GM23338 (cell line): ENCODE measurements around the gene TIMM10B. TPM values are rescaled to one million over a fixed set of nuclear protein-coding genes. Genes with fewer than 3 reads are reported as not detected.
A peak's percentile ranks its signal among the peaks of the same experiment; 100 is the strongest.

Experiments used
- ATAC-seq: fragments of 200-7000 bp; cut with Tn5 transposase; 3 replicates; pipeline ENCODE4 v1.9.1; 2020
- DNase-seq: peaks from one replicate; pipeline ENCODE4 v3.0.0-alpha.2; 2015; ENCODE audit warnings: low spot score
- H2AFZ ChIP-seq: fragments of 200-600 bp; sonication (generic); 2 replicates; pipeline ENCODE4 v1.8.0; 2016; ENCODE audit warnings: antibody characterized with exemption, mild to moderate bottlenecking, moderate library complexity
- H3F3A ChIP-seq: fragments of 200-600 bp; sonication (generic); replicated peaks from 2 replicates; pipeline ENCODE4 v1.8.0; 2017; ENCODE audit warnings: antibody characterized with exemption, mixed run types, low read depth
- H3K27ac ChIP-seq: fragments of 200-600 bp; sonication (generic); 2 replicates; pipeline ENCODE4 v1.6.1; 2016; ENCODE audit warnings: low read depth
- H3K27me3 ChIP-seq: fragments of 200-600 bp; sonication (generic); 2 replicates; pipeline ENCODE4 v1.8.0; 2016; ENCODE audit warnings: mild to moderate bottlenecking, mixed run types, moderate library complexity; ENCODE audit not compliant: insufficient read depth
- H3K36me3 ChIP-seq: fragments of 200-600 bp; sonication (generic); 2 replicates; pipeline ENCODE4 v1.8.0; 2016; ENCODE audit warnings: mild to moderate bottlenecking; ENCODE audit not compliant: insufficient read depth
- H3K4me1 ChIP-seq: fragments of 200-600 bp; sonication (generic); 2 replicates; pipeline ENCODE4 v1.8.0; 2016; ENCODE audit warnings: mild to moderate bottlenecking, moderate library complexity; ENCODE audit not compliant: insufficient read depth
- H3K4me2 ChIP-seq: fragments of 200-600 bp; sonication (generic); 2 replicates; pipeline ENCODE4 v1.7.1; 2017; ENCODE audit warnings: mixed run types
- H3K4me3 ChIP-seq: fragments of 200-600 bp; sonication (generic); 2 replicates; pipeline ENCODE4 v1.6.1; 2016; ENCODE audit warnings: mixed run types
- H3K79me2 ChIP-seq: fragments of 200-600 bp; sonication (generic); replicated peaks from 2 replicates; pipeline ENCODE4 v1.8.0; 2017; ENCODE audit warnings: mild to moderate bottlenecking; ENCODE audit not compliant: insufficient read depth
- H3K9me2 ChIP-seq: fragments of 200-600 bp; sonication (generic); 2 replicates; pipeline ENCODE4 v1.8.0; 2017; ENCODE audit not compliant: insufficient read depth
- H4K20me1 ChIP-seq: fragments of 200-600 bp; sonication (generic); replicated peaks from 2 replicates; pipeline ENCODE4 v1.8.0; 2017; ENCODE audit warnings: mild to moderate bottlenecking; ENCODE audit not compliant: insufficient read depth
- H3K27ac Mint-ChIP-seq: 2 replicates; pipeline ENCODE4 v1.8.0; 2020; ENCODE audit warnings: inconsistent platforms, mild to moderate bottlenecking, moderate library complexity, mixed read lengths
- H3K27me3 Mint-ChIP-seq: 3 replicates; pipeline ENCODE4 v1.8.0; 2022; ENCODE audit warnings: low read depth, mild to moderate bottlenecking, moderate library complexity, mixed read lengths, inconsistent platforms; ENCODE audit not compliant: insufficient read depth, poor library complexity
- H3K36me3 Mint-ChIP-seq: 3 replicates; pipeline ENCODE4 v1.8.0; 2021; ENCODE audit warnings: low read depth, mild to moderate bottlenecking, inconsistent platforms, moderate library complexity, mixed read lengths
- H3K4me1 Mint-ChIP-seq: 3 replicates; pipeline ENCODE4 v1.8.0; 2020; ENCODE audit warnings: mild to moderate bottlenecking, inconsistent platforms, mixed read lengths
- H3K4me3 Mint-ChIP-seq: 3 replicates; pipeline ENCODE4 v1.8.0; 2021; ENCODE audit warnings: moderate library complexity, mild to moderate bottlenecking, inconsistent platforms, mixed read lengths
- H3K9me3 Mint-ChIP-seq: 3 replicates; pipeline ENCODE4 v1.8.0; 2020; ENCODE audit warnings: moderate library complexity, mild to moderate bottlenecking, inconsistent platforms, mixed read lengths
- EZH2 ChIP-seq: fragments of 200-600 bp; sonication (generic); IDR thresholded peaks from one replicate; pipeline ENCODE4 v1.8.0; 2017; ENCODE audit warnings: antibody characterized with exemption, mild to moderate bottlenecking, low read depth; ENCODE audit not compliant: unreplicated experiment
- JUNB ChIP-seq: IDR thresholded peaks from one replicate; pipeline ENCODE4 v1.6.1; 2016; ENCODE audit warnings: antibody characterized with exemption; ENCODE audit not compliant: unreplicated experiment
- POLR2AphosphoS5 ChIP-seq: IDR thresholded peaks from 2 replicates; pipeline ENCODE4 v1.6.1; 2016; ENCODE audit warnings: antibody characterized with exemption, low read depth
- REST ChIP-seq: IDR thresholded peaks from one replicate; pipeline ENCODE4 v1.6.1; 2018; ENCODE audit warnings: antibody characterized with exemption; ENCODE audit not compliant: unreplicated experiment
- STAT1 ChIP-seq: IDR thresholded peaks from one replicate; pipeline ENCODE4 v1.6.1; 2016; ENCODE audit warnings: antibody characterized with exemption; ENCODE audit not compliant: unreplicated experiment
- ZNF114 ChIP-seq: fragments of 250-450 bp; sonication (Bioruptor Pico); IDR thresholded peaks from 2 replicates; pipeline ENCODE4 v1.5.0; 2020; ENCODE audit warnings: mild to moderate bottlenecking, moderate library complexity
- ZNF462 ChIP-seq: fragments of 250-450 bp; sonication (Bioruptor Pico); IDR thresholded peaks from 2 replicates; pipeline ENCODE4 v1.5.0; 2020; ENCODE audit warnings: mild to moderate bottlenecking, moderate library complexity
- polyA plus RNA-seq: library from polyadenylated mRNA; unstranded; fragments of >200 nt; fragmentation: Nextera tagmentation; extraction: Ambion mirVana; gene quantifications from 2 replicates; pipeline ENCODE4 v1.2.1, GENCODE V29; 2016
- total RNA-seq: library from RNA; depleted of rRNA; stranded (reverse); fragments of >200 nt; shearing (Covaris generic); gene quantifications from 2 replicates; pipeline ENCODE4 v1.2.3, GENCODE V29; 2014

Gene TIMM10B
- total and polyA plus RNA-seq, 2 experiments from 2014 or later: 30.8 to 54.2 TPM

GRCh38 chr11:6497069-6497839 is 16.0 kb downstream of the TIMM10B start, which contains the start of gene DNHD1:
DNHD1 (plus strand) TSS chr11:6497280; CDS start chr11:6498216, 936 bp downstream.
- no peaks in the 10 kb centered on the region for H3K9me2 ChIP-seq
- H3F3A ChIP-seq: no peaks in the 10 kb centered on the region
- H3K36me3 ChIP-seq: no peaks in the 10 kb centered on the region
- H3K4me3 ChIP-seq: peak within 1 kb of the TSS; percentile 50
- Mint-ChIP-seq H3K27me3 (peaks cover 7% of the 10 kb centered on the region), H3K9me3 (no peaks in the 10 kb centered on the region; the same call in 2 of the 3 replicates), H3K4me3 (peak within 1 kb of the TSS; percentile 67), H3K4me1 (peaks cover 8% of the 10 kb centered on the region), H3K36me3 (peaks cover 3% of the 10 kb centered on the region; the same call in 1 of the 3 replicates), H3K27ac (no peak within 1 kb of the TSS; the same call in 1 of the 2 replicates)
- H3K4me1 ChIP-seq: peaks cover 4% of the 10 kb centered on the region; the same call in 1 of the 2 replicates
- peak; percentile 89 for DNase-seq
- H3K27me3 ChIP-seq: no peaks in the 10 kb centered on the region
- no peak for TF ChIP-seq ZNF462 (CRISPR knock-in tag)
- TF ChIP-seq ZNF114 (CRISPR knock-in tag): no peak
- no peak for TF ChIP-seq STAT1
- TF ChIP-seq POLR2AphosphoS5: no peak; the same call in 1 of the 2 replicates
- H3K79me2 ChIP-seq: no peaks in the 10 kb centered on the region
- H4K20me1 ChIP-seq: peaks cover 5% of the 10 kb centered on the region; the same call in 1 of the 2 replicates
- H3K27ac ChIP-seq: no peak within 1 kb of the TSS
- peak within 1 kb of the TSS; percentile 78 for H3K4me2 ChIP-seq
- ATAC-seq: peak; percentile 98
- peak within 1 kb of the TSS; percentile 88 for H2AFZ ChIP-seq

- Mint-ChIP-seq H3K36me3 (no peaks in the 10 kb centered on the region; the same call in 2 of the 3 replicates), H3K9me3 (no peaks in the 10 kb centered on the region), H3K27ac (no peak overlapping the region), H3K4me3 (no peak overlapping the region), H3K27me3 (peaks cover 9% of the 10 kb centered on the region), H3K4me1 (peaks cover 8% of the 10 kb centered on the region)
- no peak overlapping the region for H3K27ac ChIP-seq
- no peaks in the 10 kb centered on the region for H3F3A ChIP-seq
- no peaks in the 10 kb centered on the region for H3K36me3 ChIP-seq
- ATAC-seq: no peak
- H3K79me2 ChIP-seq: no peaks in the 10 kb centered on the region
- H3K4me2 ChIP-seq: no peak overlapping the region
- peaks cover 4% of the 10 kb centered on the region; the same call in 1 of the 2 replicates for H3K4me1 ChIP-seq
- H4K20me1 ChIP-seq: peaks cover 5% of the 10 kb centered on the region; the same call in 1 of the 2 replicates
- TF ChIP-seq EZH2 (no peak), JUNB (no peak), REST (no peak), STAT1 (no peak)
- DNase-seq: no peak
- no peak overlapping the region for H3K4me3 ChIP-seq
- no peak overlapping the region for H2AFZ ChIP-seq
- no peaks in the 10 kb centered on the region for H3K9me2 ChIP-seq
- H3K27me3 ChIP-seq: no peaks in the 10 kb centered on the region
These were observed 16.8 kb downstream of the TIMM10B start for GRCh38 chr11:6498121-6498520.
